CD14-positive monocyte (primary cell): ENCODE measurements around the gene PIP5K1C. TPM values are rescaled to one million over a fixed set of nuclear protein-coding genes. Genes with fewer than 3 reads are reported as not detected.

ENCODE experiments used
- DNase-seq, 3 donors: peaks; one replicate each; pipeline ENCODE4 v3.0.0-alpha.2; 2011 to 2022
- H2AFZ ChIP-seq: 2 replicates; pipeline ENCODE4 v1.6.0; 2012; ENCODE audit warnings: mild to moderate bottlenecking, low read depth, low read length, inconsistent platforms; ENCODE audit not compliant: insufficient read depth, poor library complexity, severe bottlenecking
- H3K27ac ChIP-seq, 2 donors: 1 replicate in 1 of 2; 2 replicates in 1 of 2; pipeline ENCODE4 v1.5.1; 2012 to 2013; ENCODE audit warnings: low read length in 2 of 2, control low read depth in 1 of 2, inconsistent platforms in 1 of 2, low read depth in 1 of 2, mild to moderate bottlenecking in 1 of 2
- H3K27me3 ChIP-seq, 2 donors: one replicate each; pipeline versions ENCODE4 v1.6.0 to v1.6.1; 2011 to 2013; ENCODE audit warnings: low read length in 2 of 2; ENCODE audit not compliant: control insufficient read depth in 2 of 2, insufficient read depth in 2 of 2
- H3K36me3 ChIP-seq, 2 donors: replicated peaks in 1 of 2; 1 replicate in 1 of 2; 2 replicates in 1 of 2; pipeline versions ENCODE4 v1.5.1 to v1.6.1; 2012 to 2013; ENCODE audit warnings: low read length in 2 of 2, control low read depth in 1 of 2, inconsistent platforms in 1 of 2, mild to moderate bottlenecking in 1 of 2; ENCODE audit not compliant: insufficient read depth in 2 of 2, control insufficient read depth in 1 of 2
- H3K4me1 ChIP-seq, 2 donors: 1 replicate in 1 of 2; 2 replicates in 1 of 2; pipeline versions ENCODE4 v1.5.1 to v1.6.1; 2012 to 2013; ENCODE audit warnings: low read length in 2 of 2, control low read depth in 1 of 2, inconsistent platforms in 1 of 2, mild to moderate bottlenecking in 1 of 2, moderate library complexity in 1 of 2; ENCODE audit not compliant: insufficient read depth in 2 of 2, control insufficient read depth in 1 of 2
- H3K4me2 ChIP-seq: replicated peaks from 2 replicates; pipeline ENCODE3; 2012; ENCODE audit warnings: low read length, moderate library complexity, mild to moderate bottlenecking; ENCODE audit not compliant: poor library complexity, severe bottlenecking; ENCODE audit errors: extremely low read depth
- H3K4me3 ChIP-seq, 3 experiments: fragments of 200-600 bp in 1 of 3; sonication (generic) in 1 of 3; replicated peaks in 1 of 3; 1 replicate in 2 of 3; 2 replicates in 1 of 3; pipeline ENCODE4 v1.5.1; 2011 to 2013; ENCODE audit warnings: low read length in 3 of 3, mild to moderate bottlenecking in 3 of 3, control low read depth in 2 of 3, low read depth in 2 of 3, inconsistent platforms in 1 of 3, moderate library complexity in 1 of 3
- H3K79me2 ChIP-seq: 2 replicates; pipeline ENCODE4 v1.6.0; 2012; ENCODE audit warnings: mild to moderate bottlenecking, control low read depth, inconsistent platforms, low read length, moderate library complexity; ENCODE audit not compliant: insufficient read depth
- H3K9ac ChIP-seq: 2 replicates; pipeline ENCODE4 v1.6.0; 2017; ENCODE audit warnings: low read length, mild to moderate bottlenecking; ENCODE audit not compliant: insufficient read depth, poor library complexity, severe bottlenecking
- H3K9me3 ChIP-seq, 2 donors: replicated peaks in 1 of 2; 1 replicate in 1 of 2; 2 replicates in 1 of 2; pipeline versions ENCODE4 v1.5.1 to v1.6.1; 2012 to 2013; ENCODE audit warnings: low read length in 2 of 2, control low read depth in 1 of 2; ENCODE audit not compliant: control insufficient read depth in 1 of 2, insufficient read depth in 1 of 2
- H4K20me1 ChIP-seq: 2 replicates; pipeline ENCODE4 v1.6.0; 2012; ENCODE audit warnings: mild to moderate bottlenecking, low read length, control low read depth, moderate library complexity; ENCODE audit not compliant: insufficient read depth
- H3K27ac Mint-ChIP-seq, 7 donors: one replicate each; pipeline ENCODE4 v1.8.0; 2020; ENCODE audit warnings: mild to moderate bottlenecking in 7 of 7, mixed read lengths in 7 of 7, moderate library complexity in 6 of 7, inconsistent platforms in 2 of 7
- H3K27me3 Mint-ChIP-seq, 3 donors: one replicate each; pipeline ENCODE4 v1.8.0; 2021 to 2022; ENCODE audit warnings: low read depth in 3 of 3, mild to moderate bottlenecking in 3 of 3, mixed read lengths in 3 of 3, moderate library complexity in 3 of 3, inconsistent platforms in 1 of 3
- H3K36me3 Mint-ChIP-seq, 2 donors: one replicate each; pipeline ENCODE4 v1.8.0; 2020; ENCODE audit warnings: mixed read lengths in 2 of 2, inconsistent platforms in 1 of 2, mild to moderate bottlenecking in 1 of 2
- H3K4me1 Mint-ChIP-seq: one replicate; pipeline ENCODE4 v1.8.0; 2020; ENCODE audit warnings: mild to moderate bottlenecking, mixed read lengths
- H3K4me3 Mint-ChIP-seq, 2 donors: one replicate each; pipeline ENCODE4 v1.8.0; 2020; ENCODE audit warnings: mild to moderate bottlenecking in 2 of 2, mixed read lengths in 2 of 2, moderate library complexity in 1 of 2
- H3K9me3 Mint-ChIP-seq, 7 donors: one replicate each; pipeline ENCODE4 v1.8.0; 2020 to 2022; ENCODE audit warnings: mixed read lengths in 7 of 7, mild to moderate bottlenecking in 6 of 7, moderate library complexity in 6 of 7, inconsistent platforms in 2 of 7
- WGBS: methylation state at CpG from one replicate; pipeline ENCODE4 v1.1.5; 2013; ENCODE audit warnings: missing lambda C conversion rate; ENCODE audit not compliant: insufficient coverage; 5-methylcytosine and 5-hydroxymethylcytosine counted together
- intact Hi-C, 2 donors: fragments of 100-400 bp; cut with micrococcal nuclease; formaldehyde crosslinking; loops; one replicate each; pipeline versions ENCODE4 v1.15.0 to v1.15.1; 2023
- polyA plus RNA-seq, 3 donors: library from polyadenylated mRNA; depleted of rRNA in 1 of 3; unstranded in 2 of 3; stranded (reverse) in 1 of 3; fragments of 300-500 nt in 2 of 3; fragments of >200 nt in 1 of 3; fragmentation: Illumina TruSeq in 2 of 3; gene quantifications; 1 replicate in 2 of 3; 2 replicates in 1 of 3; pipeline ENCODE4 v1.2.3, GENCODE V29; 2012 to 2021
- TF ChIP-seq, protein P1 (sequence below): fragments of 200-600 bp; IDR thresholded peaks from one replicate; pipeline ENCODE4 v1.8.0; 2022; ENCODE audit warnings: antibody characterized with exemption, mild to moderate bottlenecking

Gene PIP5K1C
- polyA plus RNA-seq, 3 donors: 6.5 to 19.5 (median 10.1) TPM

DNA sequence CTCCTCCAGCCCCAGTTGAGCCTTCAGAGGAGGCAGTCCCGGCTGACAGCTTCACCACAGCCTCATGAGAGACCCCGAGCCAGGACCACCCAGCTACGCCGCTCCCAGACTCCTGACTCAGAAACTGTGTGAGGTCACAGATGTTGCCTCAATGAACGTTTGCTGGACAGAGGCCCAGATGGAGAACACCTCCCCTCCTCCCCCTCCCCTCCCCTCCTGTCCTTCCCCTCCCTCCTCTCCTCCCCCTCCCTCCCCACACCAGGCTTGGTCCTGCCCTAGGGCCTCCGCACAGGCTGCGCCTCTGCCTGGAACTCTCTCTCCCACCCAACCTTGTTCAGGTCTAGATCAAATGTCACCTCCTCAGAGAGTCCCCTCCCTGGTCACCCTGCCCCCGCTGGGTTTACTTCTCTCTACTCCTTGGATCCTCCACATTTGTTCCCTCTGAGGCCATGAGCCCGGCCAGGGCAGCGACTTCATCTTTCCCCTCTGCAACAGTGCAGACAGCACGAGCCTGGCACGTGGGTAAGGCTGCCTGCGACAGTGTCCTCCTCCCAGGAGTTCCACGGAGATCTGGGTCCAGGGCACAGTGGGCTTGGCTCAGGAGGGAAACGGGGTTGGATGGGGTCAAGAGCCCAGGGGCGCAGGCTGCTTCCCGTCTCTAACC lies 17.4 kb downstream of the PIP5K1C start:
- Histone ChIP-seq H2AFZ (no peak overlapping the region), H3K4me3 (no peak overlapping the region), H3K79me2 (peaks cover 21% of the 10 kb centered on the region), H3K27me3 (no peaks in the 10 kb centered on the region), H3K9ac (no peak overlapping the region), H3K4me1 (peaks cover 0 to 4% of the 10 kb centered on the region in 2 donors), H3K4me2 (no peak overlapping the region), H3K27ac (no peak overlapping the region), H3K9me3 (peaks cover 3 to 12% of the 10 kb centered on the region in 2 donors), H3K36me3 (peaks cover 11 to 17% of the 10 kb centered on the region in 2 donors), H4K20me1 (peaks cover 99% of the 10 kb centered on the region)
- intact Hi-C loops: no loop called here
- Mint-ChIP-seq H3K36me3 (peaks cover 36 to 40% of the 10 kb centered on the region in 2 donors), H3K9me3 (peaks cover 3 to 9% (median 8%) of the 10 kb centered on the region in 7 donors), H3K27me3 (peaks cover 0 to 8% (median 6%) of the 10 kb centered on the region in 3 donors), H3K27ac (peak overlapping the region in 2 of 7 donors; percentile 70 to 79), H3K4me3 (no peak overlapping the region), H3K4me1 (peaks cover 11% of the 10 kb centered on the region)
- TF ChIP-seq, protein P1, sequence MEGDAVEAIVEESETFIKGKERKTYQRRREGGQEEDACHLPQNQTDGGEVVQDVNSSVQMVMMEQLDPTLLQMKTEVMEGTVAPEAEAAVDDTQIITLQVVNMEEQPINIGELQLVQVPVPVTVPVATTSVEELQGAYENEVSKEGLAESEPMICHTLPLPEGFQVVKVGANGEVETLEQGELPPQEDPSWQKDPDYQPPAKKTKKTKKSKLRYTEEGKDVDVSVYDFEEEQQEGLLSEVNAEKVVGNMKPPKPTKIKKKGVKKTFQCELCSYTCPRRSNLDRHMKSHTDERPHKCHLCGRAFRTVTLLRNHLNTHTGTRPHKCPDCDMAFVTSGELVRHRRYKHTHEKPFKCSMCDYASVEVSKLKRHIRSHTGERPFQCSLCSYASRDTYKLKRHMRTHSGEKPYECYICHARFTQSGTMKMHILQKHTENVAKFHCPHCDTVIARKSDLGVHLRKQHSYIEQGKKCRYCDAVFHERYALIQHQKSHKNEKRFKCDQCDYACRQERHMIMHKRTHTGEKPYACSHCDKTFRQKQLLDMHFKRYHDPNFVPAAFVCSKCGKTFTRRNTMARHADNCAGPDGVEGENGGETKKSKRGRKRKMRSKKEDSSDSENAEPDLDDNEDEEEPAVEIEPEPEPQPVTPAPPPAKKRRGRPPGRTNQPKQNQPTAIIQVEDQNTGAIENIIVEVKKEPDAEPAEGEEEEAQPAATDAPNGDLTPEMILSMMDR: no peak
- WGBS: 86% methylated on average over 17 of the region's 17 CpGs
- no peak for DNase-seq

GRCh38 chr19:3682286-3682685 lies 18.0 kb downstream of the PIP5K1C start:
- Histone ChIP-seq H3K27me3 (no peaks in the 10 kb centered on the region), H3K4me2 (no peak overlapping the region), H3K36me3 (peaks cover 11 to 17% of the 10 kb centered on the region in 2 donors), H3K27ac (no peak overlapping the region), H3K9ac (no peak overlapping the region), H3K4me3 (no peak overlapping the region), H4K20me1 (peaks cover 98% of the 10 kb centered on the region), H3K79me2 (peaks cover 15% of the 10 kb centered on the region), H3K9me3 (peaks cover 3 to 12% of the 10 kb centered on the region in 2 donors), H2AFZ (no peak overlapping the region), H3K4me1 (peaks cover 2 to 3% of the 10 kb centered on the region in 2 donors)
- WGBS: 100% methylated on average over 4 of the region's 10 CpGs
- Mint-ChIP-seq H3K27me3 (peaks cover 0 to 6% (median 5%) of the 10 kb centered on the region in 3 donors), H3K36me3 (peaks cover 34 to 40% of the 10 kb centered on the region in 2 donors), H3K27ac (no peak overlapping the region), H3K4me3 (no peak overlapping the region), H3K9me3 (peaks cover 3 to 9% (median 8%) of the 10 kb centered on the region in 7 donors), H3K4me1 (peaks cover 11% of the 10 kb centered on the region)
- TF ChIP-seq, protein P1: no peak
- intact Hi-C loops: no loop called here
- DNase-seq: no peak
